ENCODE measurements around the gene KANTR. TPM values are rescaled to one million over a fixed set of nuclear protein-coding genes. Genes with fewer than 3 reads are reported as not detected.
A peak's percentile ranks its signal among the peaks of the same experiment; 100 is the strongest.

Gene KANTR, protein sequence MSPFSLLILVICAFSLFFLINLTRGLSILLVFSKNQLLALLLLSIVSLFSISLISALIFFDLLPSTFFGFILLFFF
- 1 to 10 TPM; 2.2 to 6.1 (median 4.0) TPM for total RNA-seq
- long read RNA-seq: 0 reads

DNA sequence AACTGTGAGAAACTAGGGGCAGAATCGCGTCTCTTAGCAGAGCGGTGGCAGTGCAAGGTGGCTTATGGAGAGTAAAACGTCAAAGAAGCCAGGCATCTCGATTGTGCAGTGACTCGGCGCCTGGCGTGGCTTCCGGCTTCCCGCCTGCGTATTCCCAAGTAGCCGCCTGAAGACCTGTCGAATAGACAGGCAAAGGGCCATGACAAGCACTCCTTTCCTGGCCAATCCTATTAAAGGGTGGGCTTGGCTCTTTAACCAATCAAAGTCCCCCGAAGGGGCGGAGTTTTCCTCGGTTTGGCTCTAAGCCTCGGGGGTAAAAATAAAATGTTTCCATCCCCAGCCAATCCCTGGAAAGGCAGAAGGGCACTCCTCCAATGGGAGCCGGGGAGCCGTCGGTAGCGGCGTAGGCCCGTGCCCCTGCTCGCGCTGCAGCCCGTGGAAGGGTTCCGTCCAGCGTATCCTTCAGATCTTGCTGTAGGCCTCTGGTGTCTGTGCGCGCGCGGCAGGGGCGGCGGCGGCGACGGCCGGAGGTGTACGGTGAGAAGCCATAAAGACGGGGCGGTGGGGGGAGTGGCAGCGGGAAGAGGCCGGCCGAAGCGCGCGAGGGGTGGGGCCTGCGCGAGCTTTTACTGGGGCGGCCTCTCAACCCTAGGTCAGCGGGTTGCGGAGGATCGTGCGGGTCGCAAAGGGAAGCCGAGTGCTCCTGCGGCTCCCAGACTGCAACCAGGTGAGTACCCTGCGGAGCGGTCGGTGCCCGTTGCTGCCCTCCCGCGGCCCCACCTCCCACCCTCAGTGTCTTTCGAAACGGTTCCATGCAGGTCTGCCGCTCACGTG, at the start of gene KANTR:
Gene KANTR, plus strand, starts transcription at position 395 of the 834 bp plus-strand sequence. CDS start 30,131 bp downstream, outside the sequence.
- DNase-seq: peak; percentile 76 to 87 (median 83)
- peak; percentile 76 for TF ChIP-seq POLR2A (IDR thresholded peaks at IDR 0.05)
- TF ChIP-seq, protein P1, sequence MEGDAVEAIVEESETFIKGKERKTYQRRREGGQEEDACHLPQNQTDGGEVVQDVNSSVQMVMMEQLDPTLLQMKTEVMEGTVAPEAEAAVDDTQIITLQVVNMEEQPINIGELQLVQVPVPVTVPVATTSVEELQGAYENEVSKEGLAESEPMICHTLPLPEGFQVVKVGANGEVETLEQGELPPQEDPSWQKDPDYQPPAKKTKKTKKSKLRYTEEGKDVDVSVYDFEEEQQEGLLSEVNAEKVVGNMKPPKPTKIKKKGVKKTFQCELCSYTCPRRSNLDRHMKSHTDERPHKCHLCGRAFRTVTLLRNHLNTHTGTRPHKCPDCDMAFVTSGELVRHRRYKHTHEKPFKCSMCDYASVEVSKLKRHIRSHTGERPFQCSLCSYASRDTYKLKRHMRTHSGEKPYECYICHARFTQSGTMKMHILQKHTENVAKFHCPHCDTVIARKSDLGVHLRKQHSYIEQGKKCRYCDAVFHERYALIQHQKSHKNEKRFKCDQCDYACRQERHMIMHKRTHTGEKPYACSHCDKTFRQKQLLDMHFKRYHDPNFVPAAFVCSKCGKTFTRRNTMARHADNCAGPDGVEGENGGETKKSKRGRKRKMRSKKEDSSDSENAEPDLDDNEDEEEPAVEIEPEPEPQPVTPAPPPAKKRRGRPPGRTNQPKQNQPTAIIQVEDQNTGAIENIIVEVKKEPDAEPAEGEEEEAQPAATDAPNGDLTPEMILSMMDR (IDR thresholded peaks at IDR 0.05): no peak
- Histone ChIP-seq H3K27me3 (no peaks in the 10 kb centered on the region), H3K27ac (peak within 1 kb of the TSS; percentile 64 to 73 (median 68)), H3K4me3 (peak within 1 kb of the TSS; percentile 49 to 66 (median 60)), H3K4me1 (no peaks in the 10 kb centered on the region), H3K36me3 (no peaks in the 10 kb centered on the region), H3K9me3 (no peaks in the 10 kb centered on the region)
- intact Hi-C loops (cut with DNase I): no loop called here
- ATAC-seq: peak; percentile 90 to 92 (median 90)
- WGBS (ENCODE audit: insufficient coverage, low coverage, low lambda C conversion rate, missing lambda C conversion rate): 21% methylated on average over 32 of the region's 67 CpGs

DNA sequence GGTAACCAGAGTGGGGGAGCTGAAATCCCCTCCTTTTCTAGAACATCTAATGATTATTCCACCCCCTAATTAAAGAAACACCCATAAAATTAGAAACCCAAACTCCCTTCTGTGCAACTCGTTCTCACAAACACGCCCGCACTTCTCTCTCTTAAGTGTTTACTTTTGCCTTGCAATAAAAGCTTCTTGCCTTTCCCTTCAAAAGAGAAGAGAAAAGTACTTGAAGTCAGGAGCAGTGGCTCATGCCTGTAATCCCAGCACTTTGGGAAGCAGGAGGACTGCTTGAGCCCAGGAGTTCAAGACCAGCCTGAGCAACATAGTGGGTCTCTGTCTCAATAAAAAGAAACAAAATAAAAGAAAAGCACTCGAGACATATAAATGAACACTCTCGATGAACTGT, 48.9 kb upstream of the KANTR start:
- DNase-seq (no peak), ATAC-seq (no peak)
- no peaks in the 10 kb centered on the region for H3K9me3 ChIP-seq
- TF ChIP-seq, protein P1 (IDR thresholded peaks at IDR 0.05): no peak
- no peak for TF ChIP-seq POLR2A (IDR thresholded peaks at IDR 0.05)
- no peak overlapping the region for H3K4me3 ChIP-seq
- no peaks in the 10 kb centered on the region for H3K4me1 ChIP-seq
- H3K27me3 ChIP-seq: no peaks in the 10 kb centered on the region
- H3K36me3 ChIP-seq: no peaks in the 10 kb centered on the region
- no peak overlapping the region for H3K27ac ChIP-seq
- 82% methylated on average over 5 of the region's 5 CpGs for WGBS (ENCODE audit: insufficient coverage, low coverage, low lambda C conversion rate, missing lambda C conversion rate)
- intact Hi-C loops (cut with DNase I): no loop called here

DNA sequence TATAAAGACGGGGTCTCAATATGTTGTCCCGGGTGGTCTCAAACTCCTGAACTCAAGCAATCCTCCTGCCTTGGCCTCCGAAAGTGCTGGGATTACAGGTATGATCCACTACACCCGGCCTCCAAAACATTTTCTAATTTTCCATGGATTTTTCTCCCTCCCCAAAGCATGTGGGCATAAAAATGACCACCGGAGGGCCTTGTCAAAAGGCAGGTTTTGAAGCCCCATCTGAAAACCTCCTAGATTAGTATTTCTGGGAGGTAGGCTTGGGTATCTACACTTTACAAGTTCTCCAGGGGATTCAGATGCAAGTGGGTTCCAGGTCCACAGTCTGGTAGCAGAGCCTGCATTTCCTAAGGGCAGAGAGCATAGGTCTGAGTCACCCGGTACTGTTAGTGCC, 46.7 kb upstream of the KANTR start:
- intact Hi-C loops (cut with DNase I): no loop called here
- Histone ChIP-seq H3K4me3 (no peak overlapping the region), H3K9me3 (no peaks in the 10 kb centered on the region), H3K4me1 (no peaks in the 10 kb centered on the region), H3K27me3 (no peaks in the 10 kb centered on the region), H3K36me3 (no peaks in the 10 kb centered on the region), H3K27ac (no peak overlapping the region)
- DNase-seq (no peak), ATAC-seq (no peak)
- no peak for TF ChIP-seq POLR2A (IDR thresholded peaks at IDR 0.05)
- TF ChIP-seq, protein P1 (IDR thresholded peaks at IDR 0.05): no peak
- 67% methylated on average over 6 of the region's 6 CpGs for WGBS (ENCODE audit: insufficient coverage, low coverage, low lambda C conversion rate, missing lambda C conversion rate)

DNA sequence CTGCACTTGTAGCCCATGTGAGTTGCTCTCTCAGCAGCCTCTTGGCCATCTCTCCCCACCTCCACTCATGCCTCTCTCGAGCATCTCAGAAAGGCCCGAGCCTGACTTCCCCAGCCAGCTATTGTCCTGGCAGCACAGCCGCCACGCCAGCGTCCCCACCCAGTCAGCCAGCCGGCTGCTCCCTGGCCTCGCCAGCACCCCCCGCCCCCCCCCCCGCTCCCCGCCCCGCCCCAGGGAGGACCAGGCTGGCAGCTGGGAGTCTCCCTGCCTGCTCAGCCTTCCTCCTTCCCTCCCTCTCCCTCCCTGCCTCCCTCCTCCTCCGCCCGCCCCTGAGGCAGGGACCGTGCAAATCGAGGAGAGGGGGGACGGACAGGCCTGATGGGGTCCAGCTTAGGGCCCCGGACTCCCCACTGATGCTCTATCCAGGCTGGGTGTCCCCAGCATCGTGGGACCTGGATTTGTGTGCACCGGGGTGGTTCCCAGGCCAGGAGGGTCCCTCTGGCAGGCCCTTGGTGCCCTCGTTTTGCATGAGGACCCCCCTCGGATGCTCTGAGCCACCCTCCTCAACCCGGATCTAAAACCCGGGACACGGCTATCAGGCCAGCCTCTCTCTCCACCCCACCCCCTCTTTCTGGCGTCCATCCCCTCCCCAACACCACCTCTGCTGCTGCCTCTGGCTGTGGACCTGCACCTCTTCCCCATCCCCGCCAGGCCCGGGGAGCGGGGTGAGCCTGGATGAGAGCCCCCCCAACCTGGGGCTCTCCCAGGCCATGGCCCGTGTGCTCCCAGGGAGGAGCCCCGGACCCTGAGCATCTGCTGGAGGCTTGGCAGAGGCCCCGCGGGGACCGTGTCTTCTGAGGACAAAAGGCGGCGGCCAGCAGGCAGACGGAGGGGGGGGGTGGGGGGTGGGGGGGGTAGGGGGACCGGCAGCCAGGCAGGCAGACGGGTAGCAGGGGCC, 45.5 kb upstream of the KANTR start, which contains the start of gene GPR173:
Gene GPR173, plus strand, starts transcription at position 621 of the 958 bp plus-strand sequence. CDS start 27,833 bp downstream, outside the sequence.
- no peak for TF ChIP-seq POLR2A (IDR thresholded peaks at IDR 0.05)
- TF ChIP-seq, protein P1 (IDR thresholded peaks at IDR 0.05): no peak
- peak; percentile 28 to 39 (median 34) for ATAC-seq
- Histone ChIP-seq H3K36me3 (no peaks in the 10 kb centered on the region), H3K27ac (no peak within 1 kb of the TSS), H3K9me3 (no peaks in the 10 kb centered on the region), H3K4me1 (no peaks in the 10 kb centered on the region), H3K27me3 (no peaks in the 10 kb centered on the region), H3K4me3 (no peak within 1 kb of the TSS)
- no peak for DNase-seq
- intact Hi-C loops (cut with DNase I): no loop called here
- WGBS (ENCODE audit: insufficient coverage, low coverage, low lambda C conversion rate, missing lambda C conversion rate): 22% methylated on average over 16 of the region's 38 CpGs

Measured in right lobe of liver (tissue), 6 donors.